Measurements from ENCODE around the gene PI4KA.

DNA sequence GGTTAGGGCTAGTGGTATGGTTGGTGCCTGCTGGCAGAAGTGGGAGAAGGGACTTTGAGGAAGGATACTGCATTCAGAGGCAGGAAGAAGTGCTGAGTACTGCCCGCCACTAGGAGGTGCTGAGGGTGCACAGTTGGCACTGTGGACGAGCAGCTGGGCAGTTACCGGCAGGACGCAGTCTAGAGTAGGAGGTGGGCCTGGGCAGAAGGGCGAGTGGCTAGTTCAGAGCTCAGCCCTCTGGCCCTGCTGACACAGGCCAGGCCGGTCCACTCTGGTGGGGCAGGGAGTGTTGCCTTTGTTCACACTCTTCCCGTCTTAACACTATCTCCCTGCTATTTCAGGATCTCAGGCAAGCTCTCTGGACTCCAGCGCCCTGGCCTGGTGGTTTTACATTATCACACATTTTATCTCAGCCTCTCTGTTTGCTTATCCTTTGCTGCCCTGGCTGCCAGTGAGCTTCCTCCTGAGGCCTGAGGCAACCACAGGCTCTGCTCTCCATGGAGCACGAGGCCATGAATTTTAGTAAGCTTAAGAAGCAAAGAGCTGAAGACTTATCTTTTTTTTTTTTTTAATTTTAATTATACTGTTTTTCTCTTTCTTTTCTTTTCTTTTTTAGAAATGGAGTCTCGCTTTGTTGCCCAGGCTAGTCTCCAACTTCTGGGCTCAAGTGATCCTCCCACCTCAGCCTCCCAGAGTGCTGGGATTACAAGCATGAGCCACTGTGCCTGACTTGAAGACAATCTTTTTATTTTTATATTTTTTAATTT lies 27.1 kb upstream of the PI4KA start:
- TF ChIP-seq, protein P1, sequence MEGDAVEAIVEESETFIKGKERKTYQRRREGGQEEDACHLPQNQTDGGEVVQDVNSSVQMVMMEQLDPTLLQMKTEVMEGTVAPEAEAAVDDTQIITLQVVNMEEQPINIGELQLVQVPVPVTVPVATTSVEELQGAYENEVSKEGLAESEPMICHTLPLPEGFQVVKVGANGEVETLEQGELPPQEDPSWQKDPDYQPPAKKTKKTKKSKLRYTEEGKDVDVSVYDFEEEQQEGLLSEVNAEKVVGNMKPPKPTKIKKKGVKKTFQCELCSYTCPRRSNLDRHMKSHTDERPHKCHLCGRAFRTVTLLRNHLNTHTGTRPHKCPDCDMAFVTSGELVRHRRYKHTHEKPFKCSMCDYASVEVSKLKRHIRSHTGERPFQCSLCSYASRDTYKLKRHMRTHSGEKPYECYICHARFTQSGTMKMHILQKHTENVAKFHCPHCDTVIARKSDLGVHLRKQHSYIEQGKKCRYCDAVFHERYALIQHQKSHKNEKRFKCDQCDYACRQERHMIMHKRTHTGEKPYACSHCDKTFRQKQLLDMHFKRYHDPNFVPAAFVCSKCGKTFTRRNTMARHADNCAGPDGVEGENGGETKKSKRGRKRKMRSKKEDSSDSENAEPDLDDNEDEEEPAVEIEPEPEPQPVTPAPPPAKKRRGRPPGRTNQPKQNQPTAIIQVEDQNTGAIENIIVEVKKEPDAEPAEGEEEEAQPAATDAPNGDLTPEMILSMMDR (conservative IDR thresholded peaks at IDR 0.05): peak; percentile 98
- peak; percentile 52; the same call in 1 of the 2 replicates for TF ChIP-seq ZFX (IDR thresholded peaks at IDR 0.05)

Data from C4-2B (cell line).